Astrocyte (in vitro differentiated cells and primary cell): ENCODE results near the gene IARS1.

Experiments
- CTCF ChIP-seq: IDR thresholded peaks from 2 replicates; pipeline ENCODE4 v1.5.1; 2011; ENCODE audit warnings: low read depth, mild to moderate bottlenecking, inconsistent platforms, low read length, moderate library complexity; ENCODE audit not compliant: insufficient read depth
- EZH2 ChIP-seq: IDR thresholded peaks from 2 replicates; pipeline ENCODE4 v1.6.1; 2012; ENCODE audit warnings: mild to moderate bottlenecking, low read length, inconsistent platforms; ENCODE audit not compliant: insufficient read depth

GRCh38 chr9:92265154-92265553, 28.3 kb downstream of the IARS1 start:
- TF ChIP-seq CTCF (no peak), EZH2 (no peak)
